GM12892 (cell line): Measurements from ENCODE around the gene CHMP3.
"Not testable (repeated sequence)": the region's sequence is repeated elsewhere in the genome, so short reads cannot be mapped to it uniquely, and the experiment has no call there.

Experiments
- DNase-seq: peaks from one replicate; pipeline ENCODE4 v3.0.0; 2011; ENCODE audit not compliant: insufficient read length
- FAIRE-seq: peaks from 2 replicates; lab custom pipeline; 2011; peaks lifted over from hg19 to GRCh38; lab: Jason Lieb, UNC
- POLR2A ChIP-seq: IDR thresholded peaks from 2 replicates; pipeline ENCODE4 v1.6.1; 2011; ENCODE audit warnings: low read depth, low read length, control low read depth
- POLR2AphosphoS5 ChIP-seq: IDR thresholded peaks from 2 replicates; pipeline ENCODE4 v1.6.1; 2011; ENCODE audit warnings: low read depth, low read length, control low read depth
- TAF1 ChIP-seq: IDR thresholded peaks from 2 replicates; pipeline ENCODE4 v1.6.1; 2011; ENCODE audit warnings: low read depth, mild to moderate bottlenecking, control low read depth, low read length, borderline replicate concordance

Gene CHMP3

GRCh38 chr2:86513948-86514660 is 49.1 kb downstream of the CHMP3 start:
- TF ChIP-seq TAF1 (no peak), POLR2AphosphoS5 (no peak), POLR2A (no peak)
- DNase-seq (no peak), FAIRE-seq (no peak)

- FAIRE-seq (no peak), DNase-seq (no peak)
- TF ChIP-seq POLR2AphosphoS5 (no peak), POLR2A (no peak), TAF1 (no peak)
Measured at GRCh38 chr2:86512892-86513291, 50.4 kb downstream of the CHMP3 start.

- no peak for TF ChIP-seq TAF1
- no peak for TF ChIP-seq POLR2A
- TF ChIP-seq POLR2AphosphoS5 = no peak
- FAIRE-seq (no peak), DNase-seq (no peak)
Measured at GRCh38 chr2:86512034-86512433, 51.2 kb downstream of the CHMP3 start.

GRCh38 chr2:86510436-86510933 is 52.8 kb downstream of the CHMP3 start:
- no peak for DNase-seq
- no peak for TF ChIP-seq POLR2A
- no peak for FAIRE-seq

- no peak for DNase-seq
- FAIRE-seq = no peak
- TF ChIP-seq POLR2AphosphoS5 (no peak), TAF1 (no peak), POLR2A (no peak)
Measured at GRCh38 chr2:86507600-86507999, 55.6 kb downstream of the CHMP3 start.

- DNase-seq (no peak), FAIRE-seq (no peak)
- TF ChIP-seq POLR2A = no peak
- no peak for TF ChIP-seq TAF1
- no peak for TF ChIP-seq POLR2AphosphoS5
Measured at GRCh38 chr2:86500325-86501083, 62.7 kb downstream of the CHMP3 start.

- no peak for TF ChIP-seq TAF1
- TF ChIP-seq POLR2AphosphoS5 = no peak
- TF ChIP-seq POLR2A = no peak
- no peak for DNase-seq
- no peak for FAIRE-seq
Measured at GRCh38 chr2:86499326-86499725, 63.9 kb downstream of the CHMP3 start.

- TF ChIP-seq POLR2AphosphoS5 = no peak
- TF ChIP-seq TAF1 = no peak
- TF ChIP-seq POLR2A = no peak
- no peak for DNase-seq
- no peak for FAIRE-seq
Measured at GRCh38 chr2:86498468-86499260, 64.6 kb downstream of the CHMP3 start.

GRCh38 chr2:86496391-86496790 is 66.9 kb downstream of the CHMP3 start:
- not testable (repeated sequence) for FAIRE-seq, DNase-seq

- no peak for DNase-seq
- no peak for FAIRE-seq
- TF ChIP-seq POLR2A (no peak), POLR2AphosphoS5 (no peak), TAF1 (no peak)
Measured at GRCh38 chr2:86492048-86492453, 71.2 kb downstream of the CHMP3 start.

- TF ChIP-seq TAF1 (no peak), POLR2AphosphoS5 (no peak), POLR2A (no peak)
- FAIRE-seq = no peak
- no peak for DNase-seq
Measured at GRCh38 chr2:86491088-86491487, 72.2 kb downstream of the CHMP3 start.

GRCh38 chr2:86490245-86490644 is 73.0 kb downstream of the CHMP3 start:
- DNase-seq = no peak
- TF ChIP-seq TAF1 (no peak), POLR2A (no peak), POLR2AphosphoS5 (no peak)
- no peak for FAIRE-seq
